HCEC 1CT (cell line): ENCODE measurements around the gene TNFRSF8.
"Not testable (repeated sequence)": the region's sequence is repeated elsewhere in the genome, so short reads cannot be mapped to it uniquely, and the experiment has no call there.

ENCODE experiments used
- DNase-seq: peaks from one replicate; pipeline ENCODE4 v3.0.0-alpha.2; 2017

The TNFRSF8 gene

DNA sequence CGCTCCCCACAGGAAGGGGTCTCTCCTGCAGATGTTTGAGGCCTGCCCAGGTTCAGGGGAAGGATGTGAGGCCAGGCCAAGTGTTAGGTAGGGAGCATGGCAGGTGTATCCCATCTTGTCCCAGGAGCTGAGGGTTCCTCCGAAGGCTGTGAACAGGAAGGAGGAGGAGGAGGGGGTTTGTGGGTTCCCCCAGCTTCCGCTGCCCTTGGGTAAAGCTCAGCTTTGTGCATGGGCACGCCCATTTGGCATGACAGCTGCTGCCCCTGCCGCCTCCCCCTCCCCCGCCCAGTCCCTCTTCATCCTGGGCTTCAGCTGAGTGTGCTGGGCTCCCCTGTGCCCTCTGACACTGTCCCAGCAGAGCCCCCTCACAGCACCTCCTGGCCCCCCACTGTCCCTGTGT, 25.5 kb downstream of the TNFRSF8 start:
- DNase-seq, result no peak

DNA sequence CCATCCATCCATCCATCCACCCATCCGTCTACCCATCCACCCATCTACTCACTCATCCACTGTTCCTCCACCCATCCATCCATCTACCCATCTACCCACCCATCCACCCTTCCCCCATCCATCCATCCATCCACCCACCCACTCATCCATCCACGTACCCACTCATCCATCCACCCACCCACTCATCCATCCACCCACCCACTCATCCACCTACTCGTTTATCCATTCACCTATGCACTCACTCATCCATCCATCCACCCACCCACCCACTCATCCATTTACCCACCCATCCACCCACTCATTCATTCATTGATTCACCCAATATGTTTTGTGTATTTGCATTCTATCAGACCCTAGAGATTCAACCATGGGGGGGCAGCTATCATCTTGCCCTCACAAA, 27.2 kb downstream of the TNFRSF8 start:
- no peak for DNase-seq

DNA sequence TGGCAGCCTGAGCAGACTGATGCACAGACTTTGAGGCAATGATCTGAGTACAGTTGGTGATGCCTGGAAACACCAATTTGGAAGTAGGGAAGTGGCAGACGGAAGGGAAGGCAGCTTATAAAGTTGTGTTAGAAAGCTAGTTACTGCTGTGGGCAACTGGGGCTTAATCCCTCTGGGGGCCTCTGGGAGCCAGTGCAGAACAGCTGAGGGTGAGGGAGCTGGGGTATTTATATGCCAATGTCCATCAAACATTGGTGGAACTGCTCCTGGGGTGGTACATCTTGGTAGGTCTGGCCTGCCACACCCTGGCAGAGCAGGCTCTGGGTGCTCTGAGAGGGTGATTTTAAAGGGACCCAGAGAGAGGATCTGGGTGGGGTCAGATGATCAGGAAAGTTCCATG, 28.1 kb downstream of the TNFRSF8 start:
- no peak for DNase-seq

DNA sequence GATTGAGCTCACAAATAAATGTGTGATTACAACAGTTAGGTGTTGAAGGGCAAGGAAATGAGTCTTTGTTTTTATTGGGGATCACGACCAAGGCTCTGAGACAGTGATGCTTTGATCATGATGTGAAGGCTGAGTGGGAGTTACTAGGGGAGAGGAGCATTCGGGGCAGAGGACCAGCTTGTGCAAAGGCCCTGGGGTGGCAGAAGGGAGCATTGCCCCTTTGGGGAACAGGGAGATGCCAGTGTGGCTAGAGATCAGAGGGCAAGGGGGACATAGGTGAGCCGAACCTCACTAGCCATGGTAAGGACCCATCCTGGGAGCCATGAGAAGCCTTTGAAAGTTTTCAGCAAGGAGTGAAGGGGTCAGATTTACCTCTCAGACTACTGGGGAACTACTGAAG, 31.1 kb downstream of the TNFRSF8 start:
- no peak for DNase-seq

DNA sequence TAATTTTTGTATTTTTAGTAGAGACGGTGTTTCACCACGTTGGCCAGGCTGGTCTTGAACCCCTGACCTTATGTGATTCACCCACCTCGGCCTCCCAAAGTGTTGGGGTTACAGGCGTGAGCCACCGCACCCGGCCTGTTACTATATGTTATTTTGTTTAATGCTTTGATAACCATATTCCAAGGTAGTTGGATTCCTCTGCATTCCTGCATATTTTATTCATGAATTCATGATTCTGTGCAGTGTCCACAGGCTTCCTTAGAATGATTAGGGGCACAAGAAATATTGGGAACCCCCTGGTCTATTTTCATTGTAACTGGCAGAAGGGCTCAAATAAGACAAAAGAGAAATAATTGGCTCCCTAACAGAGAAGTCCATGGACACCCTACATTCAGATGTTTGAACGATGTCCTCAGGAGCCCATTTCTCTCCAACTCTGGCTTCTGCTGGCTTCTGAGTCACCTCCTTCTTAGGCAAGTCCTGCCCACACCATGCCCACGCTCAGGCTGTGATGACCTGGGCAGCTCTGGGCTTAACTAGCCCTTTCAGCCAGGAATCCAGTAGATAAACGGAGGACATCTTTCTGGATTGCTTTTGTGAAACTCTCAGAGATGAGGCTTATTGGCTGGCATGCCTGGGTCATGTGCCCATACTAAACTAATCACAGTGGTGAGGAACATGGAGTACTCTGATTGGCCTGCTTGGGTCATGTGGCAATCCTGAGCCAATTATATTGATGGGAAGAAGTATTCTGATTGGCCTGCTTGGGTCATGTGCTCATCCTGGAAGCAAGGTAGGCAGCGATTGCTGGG, 32.6 kb downstream of the TNFRSF8 start:
- DNase-seq, result peak; percentile 49

DNA sequence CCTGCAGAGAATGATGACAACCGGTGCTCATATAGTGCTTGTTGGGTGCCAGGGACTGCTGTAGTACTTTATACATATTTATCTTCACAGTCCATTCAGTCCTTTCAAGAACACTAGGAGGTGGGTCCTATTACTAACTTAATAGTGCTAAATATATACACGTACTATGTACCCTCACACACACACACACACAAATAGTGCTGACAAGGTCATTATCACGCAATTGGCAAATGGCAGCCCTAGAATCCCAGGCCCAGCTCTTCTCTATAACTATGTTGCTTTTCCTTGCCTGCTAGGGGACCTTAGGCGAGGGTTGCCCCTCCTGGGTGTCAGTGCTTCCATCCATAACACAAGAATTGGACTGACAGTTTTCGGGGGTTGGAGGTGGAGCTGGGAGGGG, 33.5 kb downstream of the TNFRSF8 start:
- no peak for DNase-seq

DNA sequence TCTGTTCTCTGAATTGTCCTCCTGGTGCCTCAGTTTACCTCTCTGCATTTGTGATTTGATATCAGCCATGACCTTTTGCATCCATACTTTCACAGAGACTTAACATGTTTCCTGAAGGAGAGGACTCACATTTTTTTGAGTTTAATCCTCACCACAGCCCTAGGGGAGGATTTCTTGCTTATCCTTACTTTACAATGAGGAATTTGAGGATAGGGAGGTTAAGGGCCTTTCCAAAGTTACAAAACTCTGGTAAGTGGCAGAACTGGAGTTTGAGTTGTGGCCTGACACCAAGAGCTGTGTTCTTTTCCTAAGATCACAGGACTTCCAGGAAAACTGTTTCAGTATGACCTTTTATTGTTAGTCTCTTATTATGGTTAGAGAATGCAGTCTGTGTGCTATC, 34.2 kb downstream of the TNFRSF8 start:
- DNase-seq, result peak; percentile 45

DNA sequence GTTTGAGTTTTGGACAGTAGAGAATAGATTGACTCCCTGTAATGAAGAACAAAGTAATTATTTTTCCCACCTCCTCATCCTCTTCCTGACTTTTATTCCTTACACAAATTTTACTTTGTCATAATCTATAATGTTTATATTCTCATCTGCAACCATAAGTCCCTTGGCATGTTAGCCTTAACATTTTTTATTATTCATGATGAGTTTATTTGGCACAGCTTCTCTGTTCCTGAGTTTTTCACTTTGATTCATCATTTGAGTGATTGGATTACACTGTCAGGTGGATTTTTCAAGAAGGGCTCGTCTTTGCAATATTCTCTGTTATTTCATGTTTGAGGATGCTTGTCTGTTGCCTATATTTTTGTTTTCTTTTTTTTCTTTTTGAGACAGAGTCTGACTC, 35.7 kb downstream of the TNFRSF8 start:
- DNase-seq, result peak; percentile 63

DNA sequence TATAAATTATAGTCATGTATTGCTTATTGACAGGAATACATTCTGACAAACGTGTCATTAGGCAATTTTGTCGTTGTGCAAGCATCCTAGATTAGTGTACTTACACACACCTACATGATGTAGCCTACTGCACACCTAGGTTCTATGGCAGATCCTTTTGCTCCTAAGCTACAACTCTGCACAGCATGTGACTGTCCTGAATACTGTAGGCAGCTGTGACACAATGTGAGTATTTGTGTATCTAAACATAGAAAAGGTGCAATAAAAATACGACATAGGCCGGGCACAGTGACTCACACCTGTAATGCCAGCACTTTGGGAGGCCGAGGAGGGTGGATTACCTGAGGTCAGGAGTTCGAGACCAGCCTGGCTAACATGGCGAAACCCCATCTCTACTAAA, 36.5 kb downstream of the TNFRSF8 start:
- DNase-seq, result no peak

DNA sequence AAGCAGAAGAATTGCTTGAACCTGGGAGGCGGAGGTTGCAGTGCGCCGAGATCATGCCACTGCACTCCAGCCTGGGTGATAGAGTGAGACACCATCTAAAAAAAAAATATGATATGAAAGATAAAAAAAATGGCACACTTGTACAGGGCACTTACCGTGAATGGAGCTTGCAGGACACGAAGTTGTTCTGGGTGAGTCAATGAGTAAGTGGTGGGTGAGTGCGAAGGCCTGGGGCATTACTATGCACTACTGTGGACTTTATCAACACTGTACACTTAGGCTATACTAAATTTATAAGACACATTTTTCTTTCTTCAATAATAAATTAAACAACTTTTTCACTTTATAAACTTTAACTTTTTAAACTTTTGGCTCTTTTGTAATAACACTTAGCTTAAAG, 37.0 kb downstream of the TNFRSF8 start:
- no peak for DNase-seq

DNA sequence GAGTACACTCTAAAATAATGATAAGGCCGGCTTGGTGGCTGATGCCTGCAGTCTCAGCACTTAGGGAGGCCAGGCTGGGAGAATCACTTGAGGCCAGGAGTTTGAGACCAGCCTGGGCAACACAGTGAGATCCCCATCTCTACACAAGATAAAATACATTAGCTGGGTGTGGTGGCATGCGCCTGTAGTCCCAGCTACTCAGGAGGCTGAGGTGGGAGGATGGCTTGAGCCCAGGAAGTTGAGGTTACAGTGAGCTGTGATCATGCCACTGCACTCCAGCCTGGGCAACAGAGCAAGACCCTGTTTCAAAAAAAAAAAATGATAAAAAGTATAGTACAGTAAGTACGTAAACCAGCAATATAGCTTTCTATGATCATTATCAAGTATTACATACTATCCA, 38.0 kb downstream of the TNFRSF8 start:
- not testable (repeated sequence) for DNase-seq

DNA sequence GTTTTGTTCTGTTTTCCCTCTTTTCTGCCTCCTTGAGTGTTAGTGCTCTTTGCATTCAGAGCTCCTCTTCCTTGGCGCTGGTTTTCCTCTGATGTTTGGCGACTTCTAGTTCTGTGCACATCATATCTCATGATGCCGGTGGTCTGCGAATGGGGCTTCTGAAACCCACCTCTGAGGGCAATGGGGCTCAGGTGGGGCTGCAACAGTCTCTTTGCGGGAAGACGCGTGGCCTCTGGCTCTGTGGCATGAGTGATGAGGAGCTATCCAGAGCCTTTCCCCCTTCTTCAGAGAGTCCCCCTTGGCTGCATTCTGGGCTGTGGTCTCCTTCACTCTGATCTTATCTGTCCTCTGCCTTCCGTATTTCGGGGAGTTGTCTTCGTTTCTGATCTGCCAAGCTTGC, 39.0 kb downstream of the TNFRSF8 start:
- DNase-seq, result no peak

DNA sequence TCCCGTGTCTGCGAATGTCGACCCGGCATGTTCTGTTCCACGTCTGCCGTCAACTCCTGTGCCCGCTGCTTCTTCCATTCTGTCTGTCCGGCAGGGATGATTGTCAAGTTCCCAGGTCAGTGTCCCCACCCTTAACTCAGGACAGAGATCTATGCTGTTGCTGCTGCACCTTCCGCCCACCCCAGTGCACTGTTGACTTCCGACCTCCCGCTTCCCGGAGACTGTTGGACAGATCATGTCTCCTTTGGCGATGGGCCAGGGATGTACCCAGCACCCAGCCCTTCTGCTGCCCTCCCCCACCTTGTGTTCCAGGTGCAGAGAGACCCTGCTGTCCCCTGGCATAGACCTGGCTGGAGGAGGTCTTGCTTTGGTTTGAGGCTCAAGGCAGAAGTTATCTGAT, 41.3 kb downstream of the TNFRSF8 start:
- no peak for DNase-seq

DNA sequence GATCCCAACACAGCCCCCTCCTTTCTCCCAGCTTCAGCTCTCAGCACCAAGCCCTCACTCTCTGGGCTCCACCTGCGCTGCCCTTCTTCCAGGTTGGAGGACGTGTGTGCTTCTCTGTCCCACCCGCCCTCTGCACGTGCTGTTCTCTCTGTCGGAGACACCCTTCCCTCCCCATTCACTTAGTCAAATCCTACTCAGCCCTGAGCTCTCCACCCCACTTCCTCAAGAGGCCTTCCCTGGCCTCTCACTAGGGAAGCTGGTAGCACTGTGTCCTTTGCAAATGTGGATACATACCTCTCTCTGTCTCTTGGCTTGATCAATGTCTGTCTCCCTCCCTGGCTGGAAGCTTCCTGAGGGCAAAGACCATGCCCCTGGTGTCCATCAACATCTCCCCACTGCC, 43.0 kb downstream of the TNFRSF8 start:
- no peak for DNase-seq

DNA sequence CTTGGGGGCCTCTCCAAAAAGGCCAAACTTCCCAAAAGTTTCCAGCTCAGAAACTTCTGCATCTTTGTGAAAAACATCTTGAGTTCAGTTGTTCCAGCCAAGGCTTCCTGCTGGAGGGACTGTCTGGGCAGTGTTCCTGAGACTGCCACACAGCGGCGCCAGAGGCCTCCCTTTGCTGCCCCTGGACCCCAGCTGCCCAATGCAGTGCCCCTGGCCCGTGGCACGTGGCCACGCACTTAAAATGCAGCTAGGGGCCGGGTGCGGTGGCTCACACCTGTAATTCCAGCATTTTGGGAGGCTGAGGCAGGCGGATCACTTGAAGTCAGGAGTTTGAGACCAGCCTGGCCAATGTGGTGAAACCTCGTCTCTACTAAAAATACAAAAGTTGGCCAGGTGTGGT, 43.8 kb downstream of the TNFRSF8 start:
- peak; percentile 18 for DNase-seq

DNA sequence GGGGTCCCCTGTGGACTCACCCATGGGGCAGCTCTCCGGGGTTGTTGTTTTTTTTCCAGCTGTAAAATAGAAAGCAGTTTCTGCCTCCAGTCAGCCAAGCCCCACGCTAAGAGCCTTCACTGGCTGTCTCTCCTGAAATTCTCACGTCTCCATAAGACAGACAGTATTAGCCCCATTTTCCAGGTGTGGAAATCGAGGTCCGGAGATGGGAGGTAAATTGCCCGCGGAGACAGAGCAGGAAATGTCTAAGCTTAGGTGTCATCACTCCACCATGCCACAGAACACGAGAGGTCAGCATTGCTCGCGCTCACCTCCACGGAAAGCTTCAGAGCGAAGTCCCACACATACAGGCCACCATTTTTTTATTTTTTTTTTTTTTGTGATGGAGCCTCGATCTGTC, 44.6 kb downstream of the TNFRSF8 start:
- no peak for DNase-seq

DNA sequence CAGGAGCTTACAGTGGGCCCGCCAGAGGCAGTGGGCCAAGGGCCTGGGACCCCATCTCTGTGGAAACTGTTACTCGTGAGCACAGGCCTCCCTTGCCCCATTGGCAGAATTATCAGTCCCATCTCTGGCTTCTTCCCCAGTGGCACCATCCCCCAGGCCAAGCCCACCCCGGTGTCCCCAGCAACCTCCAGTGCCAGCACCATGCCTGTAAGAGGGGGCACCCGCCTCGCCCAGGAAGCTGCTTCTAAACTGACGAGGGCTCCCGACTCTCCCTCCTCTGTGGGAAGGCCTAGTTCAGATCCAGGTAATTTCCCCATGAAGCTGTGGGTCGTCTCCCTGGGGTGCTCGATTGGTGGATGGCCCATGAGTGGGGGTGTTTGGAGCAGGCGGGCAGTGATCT, 46.8 kb downstream of the TNFRSF8 start:
- no peak for DNase-seq

DNA sequence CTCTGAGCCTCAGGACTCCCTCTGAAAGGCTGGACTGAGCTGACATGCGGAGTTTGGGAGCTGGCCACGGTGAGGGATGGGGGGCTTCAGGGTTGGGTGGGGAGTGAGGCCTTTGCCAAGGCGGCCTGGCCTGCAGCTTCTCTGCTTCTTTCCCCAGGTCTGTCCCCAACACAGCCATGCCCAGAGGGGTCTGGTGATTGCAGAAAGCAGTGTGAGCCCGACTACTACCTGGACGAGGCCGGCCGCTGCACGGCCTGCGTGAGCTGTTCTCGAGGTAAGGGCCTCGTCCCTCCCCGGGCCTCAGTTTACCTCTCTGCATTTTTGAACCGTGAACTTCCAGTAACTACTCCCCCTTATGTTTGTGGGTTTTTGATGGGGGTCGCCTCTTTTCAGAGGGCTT, 48.6 kb downstream of the TNFRSF8 start:
- no peak for DNase-seq

DNA sequence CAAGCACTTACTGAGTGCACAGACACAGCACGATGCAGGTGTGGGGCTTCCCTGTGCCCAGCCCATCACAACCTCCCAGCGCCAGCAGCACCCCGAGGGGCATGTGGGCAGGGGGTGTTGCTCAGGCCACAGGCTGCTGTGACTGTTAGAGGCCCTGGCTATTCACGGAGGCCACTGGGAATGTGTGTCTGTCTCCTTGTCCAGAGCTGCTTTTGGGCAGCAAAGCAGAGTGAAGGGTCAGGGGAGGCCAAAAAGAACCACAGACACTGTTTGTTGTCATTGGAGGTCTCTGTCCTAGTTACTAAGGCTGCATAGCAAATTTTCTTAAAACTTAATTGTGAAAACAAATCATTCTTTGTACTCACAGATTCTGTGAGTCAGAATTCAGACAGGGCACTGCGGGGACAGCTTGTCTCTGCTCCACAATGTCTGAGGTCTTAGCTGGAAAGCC, 49.6 kb downstream of the TNFRSF8 start:
- no peak for DNase-seq

DNA sequence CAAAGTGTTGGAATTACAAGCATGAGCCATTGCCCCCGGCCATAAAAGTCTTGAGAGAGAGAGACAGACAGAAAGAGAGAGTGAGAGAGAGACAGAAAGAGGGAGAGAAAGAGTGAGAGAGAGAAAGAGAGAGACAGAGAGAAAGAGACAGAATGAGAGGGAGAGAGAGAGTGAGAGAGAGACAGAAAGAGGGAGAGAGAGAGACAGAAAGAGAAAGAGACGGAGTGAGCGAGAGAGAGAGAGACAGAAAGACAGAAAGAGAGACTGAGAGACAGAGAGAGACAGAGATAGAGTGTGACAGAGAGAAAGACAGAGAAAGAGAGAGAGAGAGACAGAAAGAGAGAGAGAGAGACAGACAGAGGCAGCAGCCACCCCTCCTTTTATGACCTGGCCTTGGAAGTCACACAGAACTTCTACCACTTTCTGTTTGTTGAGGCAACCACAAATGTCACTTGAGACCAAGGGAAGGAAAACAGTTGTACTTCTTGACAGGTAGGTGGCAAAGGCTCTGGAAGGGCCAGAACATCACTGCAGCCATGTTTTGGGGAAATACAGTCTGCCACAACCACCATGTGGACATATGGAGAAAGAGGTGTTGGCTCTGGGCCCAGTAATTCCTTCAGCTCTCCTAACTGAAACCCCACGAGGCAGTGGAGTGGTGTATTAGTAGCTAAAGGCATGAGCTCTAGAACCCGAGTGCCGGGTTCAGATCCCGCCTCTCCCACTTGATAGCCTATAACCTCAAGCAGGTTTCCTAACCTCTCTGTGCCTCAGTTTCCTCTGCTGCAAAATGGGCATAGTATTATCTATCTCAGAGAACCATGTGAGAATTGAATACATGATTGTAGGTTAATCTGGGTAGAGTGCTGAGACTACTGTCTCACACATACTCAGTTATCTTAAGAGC, 50.6 kb downstream of the TNFRSF8 start:
- peak; percentile 50 for DNase-seq

DNA sequence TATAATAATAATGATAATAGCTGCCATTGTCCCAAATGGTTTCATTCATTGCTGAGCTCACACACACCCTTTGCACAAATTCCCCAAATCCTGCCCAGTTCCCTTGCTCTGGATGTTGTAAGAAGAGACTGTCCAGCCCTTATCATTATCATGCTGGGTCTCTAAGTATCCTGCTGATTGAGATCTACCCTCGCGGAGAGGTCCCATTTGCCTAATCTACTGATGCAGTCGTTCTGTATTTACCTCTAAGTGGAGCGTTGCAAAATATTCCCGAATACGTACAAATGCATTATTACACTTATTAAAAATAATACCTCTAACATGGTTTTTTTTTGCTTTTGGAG, 51.2 kb downstream of the TNFRSF8 start:
- no peak for DNase-seq

DNA sequence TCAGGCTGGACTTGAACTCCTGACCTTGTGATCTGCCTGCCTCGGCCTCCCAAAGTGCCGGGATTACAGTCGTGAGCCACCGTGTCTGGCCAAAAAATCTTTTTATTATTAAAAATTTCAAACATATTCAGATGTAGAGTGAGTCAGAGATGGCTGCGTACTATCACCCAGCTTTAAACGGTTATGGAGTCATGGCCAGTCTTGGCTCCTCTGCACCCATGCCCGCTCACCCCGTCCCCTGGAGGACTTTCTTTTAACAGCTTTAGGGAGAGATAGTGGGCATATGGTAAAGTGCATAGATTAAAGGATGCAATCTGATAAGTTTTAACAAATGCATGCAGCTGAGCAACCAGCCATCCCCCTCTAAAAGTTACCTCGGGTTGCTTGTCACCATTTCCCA, 51.8 kb downstream of the TNFRSF8 start:
- no peak for DNase-seq

DNA sequence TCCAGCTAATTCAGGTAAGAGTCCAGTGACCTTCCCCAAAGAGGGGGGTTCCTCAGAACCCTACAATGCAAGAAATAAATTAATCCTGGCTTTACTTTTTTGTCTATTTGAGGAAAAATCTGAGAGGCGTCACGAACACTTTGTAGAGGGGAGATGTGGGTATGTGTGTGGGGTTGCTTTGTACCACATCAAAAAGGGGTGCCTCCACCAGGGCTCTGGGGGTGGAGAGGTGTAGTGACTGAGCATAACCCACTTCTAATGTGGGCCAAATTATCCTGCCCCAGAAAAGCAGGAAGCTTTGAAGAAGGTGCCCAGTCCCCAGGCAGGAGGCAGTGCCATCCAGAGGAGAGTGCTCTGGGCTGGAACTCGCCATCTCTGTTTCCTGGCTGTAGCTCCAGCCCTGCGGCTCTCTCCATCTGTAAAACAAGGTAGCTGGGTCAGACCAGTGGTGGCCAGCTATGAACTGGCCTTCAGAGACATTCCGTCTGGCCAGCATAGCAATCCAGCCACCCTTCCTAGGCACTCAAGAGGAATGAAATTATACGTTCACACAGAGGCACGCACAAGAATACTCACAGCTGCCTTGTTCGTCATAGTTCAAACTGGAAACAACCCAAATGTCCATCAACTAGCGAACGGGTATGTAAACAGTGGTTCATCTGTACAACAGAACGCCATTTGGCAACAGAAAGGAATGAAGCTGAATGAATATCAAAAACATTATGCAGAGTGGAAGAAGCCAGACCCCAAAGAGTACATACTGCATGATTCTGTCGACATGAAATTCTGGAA, 58.3 kb downstream of the TNFRSF8 start:
- DNase-seq, result peak; percentile 53
